SK-N-SH (cell line): ENCODE data around the gene CITED1. TPM values are rescaled to one million over a fixed set of nuclear protein-coding genes. Genes with fewer than 3 reads are reported as not detected.

Experiments
- CTCF ChIA-PET: fragments of 300-600, 350-600 bp; formaldehyde crosslinking; extraction: SDS; loops from one replicate; lab custom pipeline; 2021; lab: Yijun Ruan, JAX
- POLR2A ChIA-PET: fragments of 350-600 bp; sonication (Branson Sonifier 250); formaldehyde crosslinking; extraction: SDS; loops from one replicate; lab custom pipeline; 2020; ENCODE audit warnings: antibody characterized with exemption, inconsistent platforms; lab: Yijun Ruan, JAX
- DNase-seq: peaks from one replicate; pipeline ENCODE4 v3.0.0; 2012
- H2AFZ ChIP-seq: fragments of 200-600 bp; sonication (generic); 2 replicates; pipeline ENCODE4 v1.8.1; 2016; ENCODE audit warnings: antibody characterized with exemption, mild to moderate bottlenecking, low read depth
- H3F3A ChIP-seq: fragments of 200-600 bp; sonication (generic); replicated peaks from 2 replicates; pipeline ENCODE3; 2016; ENCODE audit warnings: antibody characterized with exemption, mild to moderate bottlenecking; ENCODE audit not compliant: insufficient read depth
- H3K27ac ChIP-seq, 2 experiments: fragments of 200-500 bp in 1 of 2; fragments of 200-600 bp in 1 of 2; sonication (Bioruptor generic) in 1 of 2; sonication (generic), shearing (Covaris generic) in 1 of 2; 2 replicates each; pipeline versions ENCODE4 v1.5.1 to v1.6.1; 2014 to 2016; ENCODE audit warnings: low read depth in 2 of 2, inconsistent platforms in 1 of 2, low read length in 1 of 2, mild to moderate bottlenecking in 1 of 2, mixed read lengths in 1 of 2
- H3K27me3 ChIP-seq: fragments of 200-600 bp; sonication (generic), shearing (Covaris generic); 2 replicates; pipeline ENCODE4 v1.6.1; 2016; ENCODE audit warnings: mixed run types; ENCODE audit not compliant: insufficient read depth
- H3K36me3 ChIP-seq, 2 experiments: fragments of 200-500 bp in 1 of 2; fragments of 200-600 bp in 1 of 2; sonication (Bioruptor generic) in 1 of 2; sonication (generic) in 1 of 2; replicated peaks in 1 of 2; 2 replicates each; pipeline versions ENCODE3 to v1.5.1; 2014 to 2016; ENCODE audit warnings: low read length in 1 of 2, mild to moderate bottlenecking in 1 of 2; ENCODE audit not compliant: insufficient read depth in 2 of 2, control insufficient read depth in 1 of 2
- H3K4me1 ChIP-seq, 2 experiments: fragments of 200-500 bp in 1 of 2; fragments of 200-600 bp in 1 of 2; sonication (Bioruptor generic) in 1 of 2; sonication (generic), shearing (Covaris generic) in 1 of 2; 2 replicates each; pipeline versions ENCODE4 v1.5.1 to v1.6.1; 2014 to 2016; ENCODE audit warnings: low read depth in 1 of 2, low read length in 1 of 2, mixed run types in 1 of 2; ENCODE audit not compliant: insufficient read depth in 2 of 2, control insufficient read depth in 1 of 2
- H3K4me2 ChIP-seq: fragments of 200-600 bp; sonication (generic), shearing (Covaris generic); 2 replicates; pipeline ENCODE4 v1.6.1; 2017; ENCODE audit warnings: mixed run types
- H3K4me3 ChIP-seq, 2 experiments: fragments of 200-500 bp in 1 of 2; fragments of 200-600 bp in 1 of 2; sonication (Bioruptor generic) in 1 of 2; sonication (generic), shearing (Covaris generic) in 1 of 2; 2 replicates each; pipeline versions ENCODE4 v1.5.1 to v1.8.1; 2014 to 2016; ENCODE audit warnings: low read depth in 2 of 2, inconsistent platforms in 1 of 2, low read length in 1 of 2, mild to moderate bottlenecking in 1 of 2, mixed read lengths in 1 of 2, moderate library complexity in 1 of 2
- H3K79me2 ChIP-seq: fragments of 200-600 bp; sonication (generic); 2 replicates; pipeline ENCODE4 v1.8.1; 2017; ENCODE audit warnings: mild to moderate bottlenecking; ENCODE audit not compliant: insufficient read depth
- H3K9ac ChIP-seq: fragments of 200-600 bp; sonication (generic); 2 replicates; pipeline ENCODE4 v1.6.1; 2017; ENCODE audit warnings: mixed run types
- H3K9me2 ChIP-seq: fragments of 200-600 bp; sonication (generic); 2 replicates; pipeline ENCODE4 v1.6.1; 2017; ENCODE audit warnings: mixed run types
- H3K9me3 ChIP-seq: fragments of 200-600 bp; sonication (generic); 2 replicates; pipeline ENCODE4 v1.6.1; 2017; ENCODE audit warnings: mixed run types, mild to moderate bottlenecking, moderate library complexity
- H4K20me1 ChIP-seq: fragments of 200-600 bp; sonication (generic); 2 replicates; pipeline ENCODE4 v1.6.1; 2017; ENCODE audit warnings: mild to moderate bottlenecking, mixed run types; ENCODE audit not compliant: insufficient read depth
- CTCF ChIP-seq: fragments of 200-600 bp; sonication (generic); IDR thresholded peaks from 2 replicates; pipeline ENCODE4 v1.6.1; 2017; ENCODE audit warnings: antibody characterized with exemption, mild to moderate bottlenecking, moderate library complexity
- EZH2phosphoT487 ChIP-seq: fragments of 200-600 bp; sonication (generic); IDR thresholded peaks from 2 replicates; pipeline ENCODE4 v1.6.1; 2017; ENCODE audit warnings: low read depth, mixed run types, mild to moderate bottlenecking, antibody characterized with exemption, moderate library complexity, borderline replicate concordance
- FOSL2 ChIP-seq: IDR thresholded peaks from 2 replicates; pipeline ENCODE4 v1.4.0; 2012; ENCODE audit warnings: low read depth, mild to moderate bottlenecking, moderate library complexity, borderline replicate concordance
- FOXJ3 ChIP-seq: sonication (generic); formaldehyde crosslinking; IDR thresholded peaks from 2 replicates; pipeline ENCODE4 v1.5.1; 2020; ENCODE audit warnings: mild to moderate bottlenecking, missing genetic modification reagents
- GATA2 ChIP-seq: sonication (generic); formaldehyde crosslinking; IDR thresholded peaks from 2 replicates; pipeline ENCODE4 v1.5.0; 2020; ENCODE audit warnings: mild to moderate bottlenecking, missing genetic modification reagents
- JUND ChIP-seq: IDR thresholded peaks from 2 replicates; pipeline ENCODE4 v1.4.0; 2012
- RAD21 ChIP-seq: IDR thresholded peaks from 2 replicates; pipeline ENCODE4 v1.6.1; 2012; ENCODE audit warnings: mild to moderate bottlenecking, low read length
- RCOR1 ChIP-seq: fragments of 150-350 bp; IDR thresholded peaks from 2 replicates; pipeline ENCODE4 v1.6.1; 2017; ENCODE audit warnings: antibody characterized with exemption, low read length
- RFX5 ChIP-seq: IDR thresholded peaks from 2 replicates; pipeline ENCODE4 v1.6.1; 2012; ENCODE audit warnings: mild to moderate bottlenecking, improper control_type of control experiment, low read length
- SIN3A ChIP-seq: IDR thresholded peaks from 2 replicates; pipeline ENCODE4 v1.6.1; 2012; ENCODE audit warnings: low read depth, mild to moderate bottlenecking, low read length, moderate library complexity, borderline replicate concordance
- SMC3 ChIP-seq: IDR thresholded peaks from 2 replicates; pipeline ENCODE4 v1.6.1; 2012; ENCODE audit warnings: low read depth, low read length, improper control_type of control experiment
- TAF1 ChIP-seq: IDR thresholded peaks from 2 replicates; pipeline ENCODE4 v1.6.1; 2012; ENCODE audit warnings: low read depth, mild to moderate bottlenecking, low read length, moderate library complexity, borderline replicate concordance
- TCF12 ChIP-seq: IDR thresholded peaks from 2 replicates; pipeline ENCODE4 v1.4.0; 2012
- TEAD4 ChIP-seq: IDR thresholded peaks from 2 replicates; pipeline ENCODE4 v1.4.0; 2012; ENCODE audit warnings: mild to moderate bottlenecking, borderline replicate concordance; ENCODE audit not compliant: insufficient read depth
- WGBS: methylation state at CpG from one replicate; pipeline ENCODE4 v1.1.6; 2017; ENCODE audit warnings: low lambda C conversion rate; 5-methylcytosine and 5-hydroxymethylcytosine counted together
- polyA plus RNA-seq, 3 experiments: library from polyadenylated mRNA; depleted of rRNA; stranded (reverse); fragments of >200 nt; gene quantifications; 2 replicates each; pipeline ENCODE4 v1.2.3, GENCODE V29; 2012
- TF ChIP-seq, protein P1 (sequence below): IDR thresholded peaks from 2 replicates; pipeline ENCODE4 v1.4.0; 2012; ENCODE audit warnings: low read depth, borderline replicate concordance
- TF ChIP-seq, protein P2 (sequence below): IDR thresholded peaks from 2 replicates; pipeline ENCODE4; 2012

Gene CITED1
- polyA plus RNA-seq, 1 of the 3 experiments (the other 2 are of a cell fraction) = 0.44 TPM

GRCh38 chrX:72270316-72270866 is 35.3 kb downstream of the CITED1 start (continued):
- TF ChIP-seq, protein P1, sequence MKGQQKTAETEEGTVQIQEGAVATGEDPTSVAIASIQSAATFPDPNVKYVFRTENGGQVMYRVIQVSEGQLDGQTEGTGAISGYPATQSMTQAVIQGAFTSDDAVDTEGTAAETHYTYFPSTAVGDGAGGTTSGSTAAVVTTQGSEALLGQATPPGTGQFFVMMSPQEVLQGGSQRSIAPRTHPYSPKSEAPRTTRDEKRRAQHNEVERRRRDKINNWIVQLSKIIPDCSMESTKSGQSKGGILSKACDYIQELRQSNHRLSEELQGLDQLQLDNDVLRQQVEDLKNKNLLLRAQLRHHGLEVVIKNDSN = no peak
- TF ChIP-seq TEAD4 (no peak), GATA2 (CRISPR knock-in tag) (no peak), TCF12 (no peak), SMC3 (no peak), RFX5 (no peak)
- TF ChIP-seq, all 33 proteins: peak for 0

DNA sequence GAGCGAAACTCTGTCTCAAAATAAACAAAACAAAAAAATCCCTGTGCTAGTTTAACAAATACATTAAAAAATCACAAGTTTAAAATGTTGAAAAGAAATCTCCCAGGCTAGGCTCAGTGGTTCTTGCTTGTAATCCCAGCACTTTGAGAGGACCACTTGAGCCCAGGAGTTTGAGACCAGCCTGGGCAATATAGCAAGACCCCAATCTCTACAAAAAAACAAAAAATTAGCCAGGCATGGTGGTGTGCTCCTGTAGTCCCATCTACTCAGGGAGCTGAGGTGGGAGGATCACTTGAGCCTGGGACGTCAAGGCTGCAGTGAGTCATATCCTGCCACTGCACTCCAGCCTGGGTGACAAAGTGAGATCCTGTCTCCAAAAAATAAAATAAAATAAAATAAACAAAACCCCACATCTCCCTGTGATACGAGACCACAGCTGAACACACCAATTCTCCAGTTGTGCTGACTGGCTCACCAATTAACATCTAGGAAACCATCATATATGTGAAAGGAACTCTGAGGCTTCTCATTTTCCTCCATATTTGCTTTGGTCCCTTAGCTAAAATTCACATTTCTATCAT is 36.0 kb downstream of the CITED1 start:
- Histone ChIP-seq H3K27ac (peak overlapping the region in 1 of 2 experiments; percentile 88; a peak in 2 of 4 replicates), H3K4me2 (peak overlapping the region; percentile 33), H3K9me2 (no peaks in the 10 kb centered on the region), H3K9ac (peak overlapping the region; percentile 33; the same call in 1 of the 2 replicates), H3F3A (peaks cover 75% of the 10 kb centered on the region), H2AFZ (no peak overlapping the region), H3K4me1 (peaks cover 18 to 51% of the 10 kb centered on the region in 2 experiments), H4K20me1 (peaks cover 58% of the 10 kb centered on the region), H3K4me3 (no peak overlapping the region), H3K9me3 (no peaks in the 10 kb centered on the region), H3K79me2 (peaks cover 30% of the 10 kb centered on the region), H3K36me3 (peaks cover 53 to 62% of the 10 kb centered on the region in 2 experiments), H3K27me3 (no peaks in the 10 kb centered on the region)
- WGBS = 45% methylated on average over 3 of the region's 3 CpGs
- DNase-seq = no peak
- TF ChIP-seq FOSL2 = peak; percentile 40; the same call in 1 of the 2 replicates
- no peak for TF ChIP-seq RCOR1
- TF ChIP-seq TAF1 = no peak
- TF ChIP-seq, protein P1 = no peak
- TF ChIP-seq TCF12 = 0 out of 2 replicates have a peak, but pooled peaks have one; percentile 15
- TF ChIP-seq JUND = peak; percentile 39; the same call in 1 of the 2 replicates
- CTCF ChIA-PET = no interaction called here
- POLR2A ChIA-PET = no interaction called here

GRCh38 chrX:72268597-72269365 is 36.9 kb downstream of the CITED1 start:
- Histone ChIP-seq H3K4me1 (peaks cover 11 to 42% of the 10 kb centered on the region in 2 experiments; a peak in 3 of 4 replicates), H3K4me3 (no peak overlapping the region), H3K27me3 (no peaks in the 10 kb centered on the region), H3K27ac (peak overlapping the region in 1 of 2 experiments; percentile 88; a peak in 2 of 4 replicates), H4K20me1 (peaks cover 48% of the 10 kb centered on the region), H3K4me2 (peak overlapping the region; percentile 27; the same call in 1 of the 2 replicates), H3K9me3 (no peaks in the 10 kb centered on the region), H3K9me2 (no peaks in the 10 kb centered on the region), H3F3A (peaks cover 65% of the 10 kb centered on the region), H3K79me2 (peaks cover 20% of the 10 kb centered on the region; the same call in 1 of the 2 replicates), H3K36me3 (peaks cover 43 to 52% of the 10 kb centered on the region in 2 experiments), H3K9ac (peak overlapping the region; percentile 33; the same call in 1 of the 2 replicates), H2AFZ (no peak overlapping the region)
- no peak for DNase-seq
- POLR2A ChIA-PET = interaction anchor here (0.6 to 2.4 kb wide), 2 partner anchors 8 to 142 kb away, joined by 6 to 19 read pairs; partner anchors contain the start of gene RPS4X
- CTCF ChIA-PET = interaction anchor here (0.9 to 2.6 kb wide), 3 partner anchors 8 to 23 kb away, joined by 3 to 12 read pairs (median 4); partner anchors contain the start of gene RPS4X
- WGBS = 85% methylated on average over 2 of the region's 2 CpGs
- no peak for TF ChIP-seq EZH2phosphoT487
- no peak for TF ChIP-seq FOXJ3 (CRISPR knock-in tag)
- TF ChIP-seq JUND = no peak
- no peak for TF ChIP-seq FOSL2
- TF ChIP-seq, protein P1 = no peak
- TF ChIP-seq CTCF = no peak
- TF ChIP-seq RAD21 = no peak
- no peak for TF ChIP-seq SIN3A
- TF ChIP-seq, protein P2, sequence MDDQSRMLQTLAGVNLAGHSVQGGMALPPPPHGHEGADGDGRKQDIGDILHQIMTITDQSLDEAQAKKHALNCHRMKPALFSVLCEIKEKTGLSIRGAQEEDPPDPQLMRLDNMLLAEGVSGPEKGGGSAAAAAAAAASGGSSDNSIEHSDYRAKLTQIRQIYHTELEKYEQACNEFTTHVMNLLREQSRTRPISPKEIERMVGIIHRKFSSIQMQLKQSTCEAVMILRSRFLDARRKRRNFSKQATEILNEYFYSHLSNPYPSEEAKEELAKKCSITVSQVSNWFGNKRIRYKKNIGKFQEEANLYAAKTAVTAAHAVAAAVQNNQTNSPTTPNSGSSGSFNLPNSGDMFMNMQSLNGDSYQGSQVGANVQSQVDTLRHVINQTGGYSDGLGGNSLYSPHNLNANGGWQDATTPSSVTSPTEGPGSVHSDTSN = no peak
- TF ChIP-seq RFX5 = no peak
